HPDE6-E6E7 (cell line): ENCODE results near the gene CCT5.
"Not testable (repeated sequence)": the region's sequence is repeated elsewhere in the genome, so short reads cannot be mapped to it uniquely, and the experiment has no call there.

Experiments used
- DNase-seq: peaks from one replicate; pipeline ENCODE4 v3.0.0; 2011; ENCODE audit warnings: missing footprints; ENCODE audit errors: extremely low spot score

Gene CCT5

GRCh38 chr5:10246761-10247160 is 3.3 kb upstream of the CCT5 start:
- no peak for DNase-seq

GRCh38 chr5:10247217-10247616 is 2.9 kb upstream of the CCT5 start:
- DNase-seq = not testable (repeated sequence)

GRCh38 chr5:10248378-10249260 is 1.5 kb upstream of the CCT5 start:
- DNase-seq = no peak

- no peak for DNase-seq
Measured at GRCh38 chr5:10250806-10251276, 761 bp downstream of the CCT5 start.

GRCh38 chr5:10251405-10251804 is 1.3 kb downstream of the CCT5 start:
- DNase-seq = no peak

- DNase-seq = no peak
Measured at GRCh38 chr5:10253390-10253789, 3.3 kb downstream of the CCT5 start.

GRCh38 chr5:10254686-10255085 is 4.6 kb downstream of the CCT5 start:
- DNase-seq = no peak

- DNase-seq = no peak
Measured at GRCh38 chr5:10257870-10258269, 7.8 kb downstream of the CCT5 start.

GRCh38 chr5:10259899-10260298 is 9.8 kb downstream of the CCT5 start:
- DNase-seq = no peak

- no peak for DNase-seq
Measured at GRCh38 chr5:10261065-10261464, 11.0 kb downstream of the CCT5 start.

- DNase-seq = no peak
Measured at GRCh38 chr5:10262121-10262774, 12.2 kb downstream of the CCT5 start.

- DNase-seq = no peak
Measured at GRCh38 chr5:10262995-10263394, 12.9 kb downstream of the CCT5 start.

- DNase-seq = no peak
Measured at GRCh38 chr5:10264604-10265003, 14.5 kb downstream of the CCT5 start.

GRCh38 chr5:10265245-10266109 is 15.4 kb downstream of the CCT5 start:
- no peak for DNase-seq

- DNase-seq = no peak
Measured at GRCh38 chr5:10266137-10266536, 16.1 kb downstream of the CCT5 start.

- DNase-seq = no peak
Measured at GRCh38 chr5:10266839-10267238, 16.8 kb downstream of the CCT5 start.

GRCh38 chr5:10268100-10268499 is 18.0 kb downstream of the CCT5 start:
- no peak for DNase-seq

GRCh38 chr5:10272053-10272874 is 22.2 kb downstream of the CCT5 start:
- DNase-seq = no peak

- not testable (repeated sequence) for DNase-seq
Measured at GRCh38 chr5:10272875-10273209, 22.8 kb downstream of the CCT5 start.

GRCh38 chr5:10275460-10275859 is 25.4 kb downstream of the CCT5 start:
- DNase-seq = no peak

GRCh38 chr5:10275991-10276390 is 25.9 kb downstream of the CCT5 start:
- DNase-seq = no peak
